Small intestine (tissue), 7 donors: ENCODE data around the gene NEFH. TPM values are rescaled to one million over a fixed set of nuclear protein-coding genes. Genes with fewer than 3 reads are reported as not detected.
"Not testable (repeated sequence)": the region's sequence is repeated elsewhere in the genome, so short reads cannot be mapped to it uniquely, and the experiment has no call there.

ENCODE experiments used
- DNase-seq, 2 donors: peaks; one replicate each; pipeline versions ENCODE4 v3.0.0 to v3.0.0-alpha.2; 2013
- FAIRE-seq: peaks from 2 replicates; lab custom pipeline; 2012; peaks lifted over from hg19 to GRCh38; lab: Jason Lieb, UNC
- H3K27ac ChIP-seq, 3 donors: one replicate each; pipeline ENCODE4 v1.5.1; 2013; ENCODE audit warnings: low read length in 2 of 3, mild to moderate bottlenecking in 2 of 3, control low read depth in 1 of 3, inconsistent platforms in 1 of 3, low read depth in 1 of 3, moderate library complexity in 1 of 3
- H3K27me3 ChIP-seq, 3 donors: one replicate each; pipeline ENCODE4 v1.6.1; 2013; ENCODE audit warnings: low read length in 3 of 3, inconsistent platforms in 1 of 3; ENCODE audit not compliant: control insufficient read depth in 3 of 3, insufficient read depth in 3 of 3
- H3K36me3 ChIP-seq, 3 donors: one replicate each; pipeline ENCODE4 v1.6.1; 2013; ENCODE audit warnings: low read length in 3 of 3, inconsistent platforms in 1 of 3, low read depth in 1 of 3, mild to moderate bottlenecking in 1 of 3, moderate library complexity in 1 of 3; ENCODE audit not compliant: control insufficient read depth in 3 of 3, insufficient read depth in 2 of 3
- H3K4me1 ChIP-seq, 3 donors: one replicate each; pipeline ENCODE4 v1.6.1; 2013; ENCODE audit warnings: low read length in 2 of 3, inconsistent platforms in 1 of 3, low read depth in 1 of 3, mild to moderate bottlenecking in 1 of 3, moderate library complexity in 1 of 3; ENCODE audit not compliant: control insufficient read depth in 3 of 3, insufficient read depth in 2 of 3
- H3K4me3 ChIP-seq, 3 donors: one replicate each; pipeline ENCODE4 v1.5.1; 2013; ENCODE audit warnings: low read length in 3 of 3, control low read depth in 1 of 3, inconsistent platforms in 1 of 3, low read depth in 1 of 3, mild to moderate bottlenecking in 1 of 3, moderate library complexity in 1 of 3
- H3K9me3 ChIP-seq, 2 donors: one replicate each; pipeline ENCODE4 v1.6.1; 2013; ENCODE audit warnings: low read depth in 1 of 2, low read length in 1 of 2; ENCODE audit not compliant: control insufficient read depth in 2 of 2, insufficient read depth in 1 of 2
- WGBS, 3 donors: extraction: QIAGEN DNeasy Blood & Tissue Kit; methylation state at CpG; one replicate each; pipeline ENCODE4 v1.1.7; 2013; 5-methylcytosine and 5-hydroxymethylcytosine counted together
- polyA plus RNA-seq, 4 donors: library from polyadenylated mRNA; stranded (reverse) in 3 of 4; unstranded in 1 of 4; fragments of 200-250 nt in 3 of 4; fragments of 120-200 nt in 1 of 4; gene quantifications; one replicate each; pipeline versions ENCODE4 v1.2.1 to v1.2.3, GENCODE V29; 2013
- donor health status: healthy with polysubstance abuse.
- donor health status: control.
- donor health status: control.
- donor health status: Bipolar disorder and iron deficiency.
- donor health status: healthy.

NEFH gene
- polyA plus RNA-seq, 4 donors, result 1.9 to 4.7 TPM; not detected in 2

- H3K27ac ChIP-seq, H3K9me3 ChIP-seq, H3K4me1 ChIP-seq, H3K36me3 ChIP-seq, FAIRE-seq, H3K27me3 ChIP-seq, H3K4me3 ChIP-seq, DNase-seq: not testable (repeated sequence)
- WGBS, 3 donors, result 71 to 90% (median 86%) methylated on average over 8 of the region's 8 CpGs
These were observed 9.2 kb downstream of the NEFH start for GRCh38 chr22:29489127-29489780.

GRCh38 chr22:29491012-29491411, 11.0 kb downstream of the NEFH start:
- H3K36me3 ChIP-seq, result peaks cover 0 to 5% (median 2%) of the 10 kb centered on the region in 3 donors
- 62 to 77% (median 75%) methylated on average over 6 of the region's 6 CpGs for WGBS, 3 donors
- FAIRE-seq (no peak), DNase-seq (no peak)
- H3K9me3 ChIP-seq, result peaks cover 0 to 5% of the 10 kb centered on the region in 2 donors
- no peaks in the 10 kb centered on the region for H3K4me1 ChIP-seq
- H3K4me3 ChIP-seq, result no peak overlapping the region
- no peaks in the 10 kb centered on the region for H3K27me3 ChIP-seq
- H3K27ac ChIP-seq, result no peak overlapping the region

- no peak overlapping the region for H3K4me3 ChIP-seq
- FAIRE-seq (no peak), DNase-seq (no peak)
- 93 to 95% (median 95%) methylated on average over 1 of the region's 1 CpG for WGBS, 3 donors
- H3K36me3 ChIP-seq, result peaks cover 0 to 3% (median 2%) of the 10 kb centered on the region in 3 donors
- H3K27me3 ChIP-seq, result no peaks in the 10 kb centered on the region
- peaks cover 0 to 5% of the 10 kb centered on the region in 2 donors for H3K9me3 ChIP-seq
- H3K27ac ChIP-seq, result no peak overlapping the region
- H3K4me1 ChIP-seq, result no peaks in the 10 kb centered on the region
These were observed 13.6 kb downstream of the NEFH start for GRCh38 chr22:29493636-29494035.

- FAIRE-seq (no peak), DNase-seq (no peak)
- Histone ChIP-seq H3K27ac (no peak overlapping the region), H3K36me3 (peaks cover 0 to 4% (median 2%) of the 10 kb centered on the region in 3 donors), H3K27me3 (no peaks in the 10 kb centered on the region), H3K4me3 (no peak overlapping the region), H3K4me1 (no peaks in the 10 kb centered on the region), H3K9me3 (peaks cover 0 to 3% of the 10 kb centered on the region in 2 donors)
- 54 to 79% (median 67%) methylated on average over 8 of the region's 8 CpGs for WGBS, 3 donors
These were observed 19.8 kb downstream of the NEFH start for GRCh38 chr22:29499852-29500251.

GRCh38 chr22:29503811-29504372, 23.9 kb downstream of the NEFH start:
- WGBS, 3 donors, result 58 to 65% (median 59%) methylated on average over 7 of the region's 7 CpGs
- Histone ChIP-seq H3K4me3 (no peak overlapping the region), H3K27me3 (no peaks in the 10 kb centered on the region), H3K9me3 (peaks cover 0 to 3% of the 10 kb centered on the region in 2 donors), H3K4me1 (no peaks in the 10 kb centered on the region), H3K27ac (no peak overlapping the region), H3K36me3 (peaks cover 8 to 36% (median 10%) of the 10 kb centered on the region in 3 donors)
- FAIRE-seq, result no peak
- DNase-seq, result peak; percentile 9 to 18

- H3K36me3 ChIP-seq, result peaks cover 8 to 69% (median 36%) of the 10 kb centered on the region in 3 donors
- H3K4me1 ChIP-seq, result no peaks in the 10 kb centered on the region
- no peak overlapping the region for H3K27ac ChIP-seq
- no peaks in the 10 kb centered on the region for H3K27me3 ChIP-seq
- H3K4me3 ChIP-seq, result no peak overlapping the region
- DNase-seq (no peak), FAIRE-seq (no peak)
- H3K9me3 ChIP-seq, result no peaks in the 10 kb centered on the region
These were observed 29.3 kb downstream of the NEFH start for GRCh38 chr22:29509298-29509697.

- DNase-seq, result no peak
- peaks cover 10 to 74% (median 36%) of the 10 kb centered on the region in 3 donors for H3K36me3 ChIP-seq
- H3K4me1 ChIP-seq, result no peaks in the 10 kb centered on the region
- H3K27ac ChIP-seq, result no peak overlapping the region
- no peaks in the 10 kb centered on the region for H3K27me3 ChIP-seq
- H3K4me3 ChIP-seq, result no peak overlapping the region
- no peaks in the 10 kb centered on the region for H3K9me3 ChIP-seq
- WGBS, 3 donors, result 75 to 100% (median 84%) methylated on average over 1 of the region's 1 CpG
- no peak for FAIRE-seq
These were observed 29.8 kb downstream of the NEFH start for GRCh38 chr22:29509815-29510214.

GRCh38 chr22:29510542-29510941, 30.5 kb downstream of the NEFH start:
- Histone ChIP-seq H3K4me1 (no peaks in the 10 kb centered on the region), H3K27ac (no peak overlapping the region), H3K27me3 (no peaks in the 10 kb centered on the region), H3K9me3 (no peaks in the 10 kb centered on the region), H3K4me3 (no peak overlapping the region), H3K36me3 (peaks cover 14 to 75% (median 36%) of the 10 kb centered on the region in 3 donors)
- DNase-seq, result no peak
- WGBS, 3 donors, result 84 to 98% (median 91%) methylated on average over 2 of the region's 2 CpGs
- no peak for FAIRE-seq
